Testis (tissue), 3 donors: ENCODE measurements around the gene SF3B3. TPM values are rescaled to one million over a fixed set of nuclear protein-coding genes. Genes with fewer than 3 reads are reported as not detected.

ENCODE experiments used
- DNase-seq: peaks from one replicate; pipeline ENCODE4 v3.0.0-alpha.2; 2019
- H3K27ac ChIP-seq, 2 donors: fragments of 200-600 bp; sonication (generic); one replicate each; pipeline ENCODE4 v1.5.1; 2019
- H3K27me3 ChIP-seq: fragments of 200-600 bp; sonication (generic); one replicate; pipeline ENCODE4 v1.5.1; 2019
- H3K36me3 ChIP-seq: fragments of 200-600 bp; sonication (generic); one replicate; pipeline ENCODE4 v1.5.1; 2017; ENCODE audit warnings: low read depth; ENCODE audit errors: missing control alignments
- H3K4me1 ChIP-seq: fragments of 200-600 bp; sonication (generic); one replicate; pipeline ENCODE4 v1.5.1; 2019
- H3K4me3 ChIP-seq, 2 donors: fragments of 200-600 bp; sonication (generic); one replicate each; pipeline ENCODE4 v1.5.1; 2017 to 2019
- H3K9me3 ChIP-seq: fragments of 200-600 bp; sonication (generic); one replicate; pipeline ENCODE4 v1.5.1; 2017
- CTCF ChIP-seq, 3 experiments: fragments of 450-650 bp in 2 of 3; fragments of 200-600 bp in 1 of 3; sonication (generic) in 1 of 3; IDR thresholded peaks; one replicate each; pipeline ENCODE4 v1.5.1; 2016 to 2019; ENCODE audit warnings: antibody characterized with exemption in 3 of 3, mild to moderate bottlenecking in 2 of 3, moderate library complexity in 1 of 3
- POLR2A ChIP-seq: fragments of 450-650 bp; IDR thresholded peaks from one replicate; pipeline ENCODE4 v1.6.1; 2017; ENCODE audit warnings: antibody characterized with exemption, mild to moderate bottlenecking, moderate library complexity
- WGBS, 2 donors: methylation state at CpG; one replicate each; pipeline ENCODE4 v1.1.5; 2018; 5-methylcytosine and 5-hydroxymethylcytosine counted together
- intact Hi-C: fragments of 100-400 bp; cut with DNase I; formaldehyde crosslinking; loops from one replicate; pipeline ENCODE4 v1.15.1; 2023; ENCODE audit warnings: low total_unique reads
- polyA plus RNA-seq: library from polyadenylated mRNA; stranded (reverse); fragments of 350-450 nt; fragmentation: Illumina TruSeq; extraction: RNeasy Lipid Tissue Mini Kit (QIAGEN cat#74804); gene quantifications from one replicate; pipeline ENCODE4 v1.2.3, GENCODE V29; 2014; ENCODE audit warnings: low read depth, low replicate concordance; ENCODE audit not compliant: insufficient read depth
- total RNA-seq, 2 donors: library from RNA; depleted of rRNA; stranded (reverse); fragments of >200 nt; gene quantifications; one replicate each; pipeline ENCODE4 v1.2.3, GENCODE V29; 2016

Gene SF3B3
- total and polyA plus RNA-seq, 3 donors from 2014 or later = 134 to 181 (median 143) TPM

GRCh38 chr16:70482624-70483023 lies 41.0 kb upstream of the SF3B3 start:
- no peaks in the 10 kb centered on the region for H3K9me3 ChIP-seq
- no peaks in the 10 kb centered on the region for H3K36me3 ChIP-seq
- no peak overlapping the region for H3K4me3 ChIP-seq
- intact Hi-C loops = no loop called here
- no peak overlapping the region for H3K27ac ChIP-seq
- H3K27me3 ChIP-seq = no peaks in the 10 kb centered on the region
- TF ChIP-seq POLR2A (no peak), CTCF (IDR thresholded peaks at IDR 0.05) (no peak)
- no peaks in the 10 kb centered on the region for H3K4me1 ChIP-seq
- 80 to 88% methylated on average over 5 of the region's 5 CpGs for WGBS, 2 donors
- no peak for DNase-seq

DNA sequence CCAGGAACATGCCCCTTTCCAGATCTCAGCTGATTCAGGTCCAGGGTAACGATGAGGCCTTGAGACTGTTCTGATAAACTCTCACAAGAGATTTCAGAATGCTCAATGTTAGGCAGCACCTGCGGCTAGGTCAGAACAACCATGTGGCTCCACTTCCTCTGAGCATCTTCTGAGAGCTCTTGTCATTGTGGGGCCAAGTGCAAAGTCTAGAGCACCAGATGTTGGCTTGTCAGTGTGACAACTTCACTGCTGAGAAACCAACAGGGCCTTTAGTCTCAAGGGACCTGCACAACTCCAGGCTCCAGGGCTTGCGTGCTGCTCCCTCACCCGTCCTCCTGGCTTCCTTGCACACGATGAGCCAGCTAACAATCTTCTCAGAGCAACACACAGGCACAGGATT lies 40.2 kb upstream of the SF3B3 start:
- Histone ChIP-seq H3K27me3 (no peaks in the 10 kb centered on the region), H3K4me1 (no peaks in the 10 kb centered on the region), H3K4me3 (no peak overlapping the region), H3K27ac (no peak overlapping the region), H3K9me3 (no peaks in the 10 kb centered on the region), H3K36me3 (no peaks in the 10 kb centered on the region)
- no peak for DNase-seq
- intact Hi-C loops = no loop called here
- 85 to 88% methylated on average over 2 to 5 of the region's 5 CpGs for WGBS, 2 donors
- TF ChIP-seq CTCF (IDR thresholded peaks at IDR 0.05) (no peak), POLR2A (no peak)

DNA sequence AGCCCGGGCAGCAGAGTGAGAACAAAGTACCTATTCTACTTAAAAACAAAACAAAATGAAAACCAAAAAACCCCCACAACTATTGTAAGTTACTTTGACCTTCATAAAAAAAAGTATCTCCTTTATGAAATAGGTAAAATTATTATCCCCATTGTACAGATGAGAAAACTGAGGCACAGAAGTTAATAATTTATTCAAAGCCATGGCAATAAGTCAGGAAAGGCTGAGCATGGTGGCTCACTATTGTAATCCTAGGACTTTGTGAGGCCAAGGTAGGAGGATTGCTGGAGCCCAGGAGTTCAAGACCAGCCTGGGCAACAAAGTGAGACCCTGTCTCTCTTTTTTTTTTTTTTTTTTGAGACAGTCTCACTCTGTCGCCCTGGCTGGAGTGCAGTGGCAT lies 38.7 kb upstream of the SF3B3 start:
- no peak for DNase-seq
- H3K27me3 ChIP-seq = no peaks in the 10 kb centered on the region
- no peaks in the 10 kb centered on the region for H3K36me3 ChIP-seq
- H3K27ac ChIP-seq = no peak overlapping the region
- WGBS, 2 donors = 93% methylated on average over 2 of the region's 2 CpGs
- no peaks in the 10 kb centered on the region for H3K4me1 ChIP-seq
- TF ChIP-seq POLR2A = no peak
- no peak for TF ChIP-seq CTCF (IDR thresholded peaks at IDR 0.05)
- no peaks in the 10 kb centered on the region for H3K9me3 ChIP-seq
- intact Hi-C loops = no loop called here
- no peak overlapping the region for H3K4me3 ChIP-seq

DNA sequence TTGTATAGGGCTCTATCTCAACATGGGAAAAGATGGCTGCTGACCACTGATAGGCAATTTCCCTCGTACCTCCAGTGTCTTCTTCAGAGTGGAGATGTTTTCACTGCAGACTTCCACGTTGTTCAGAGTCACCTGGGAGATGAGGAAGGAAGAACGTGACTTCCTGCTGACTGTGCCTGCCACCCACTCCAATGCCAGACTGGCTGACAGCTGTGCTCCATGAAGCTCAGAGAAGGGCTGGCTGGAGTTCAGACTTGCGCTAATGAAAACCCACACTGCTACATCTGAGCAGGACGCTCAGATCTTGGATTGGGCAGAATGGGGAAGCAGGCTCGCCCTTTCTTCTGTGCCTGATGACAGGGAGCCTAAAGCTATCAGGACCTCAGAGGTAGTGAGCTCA lies 33.4 kb upstream of the SF3B3 start:
- TF ChIP-seq CTCF (IDR thresholded peaks at IDR 0.05) = no peak
- no peak for TF ChIP-seq POLR2A
- H3K27ac ChIP-seq = no peak overlapping the region
- H3K27me3 ChIP-seq = no peaks in the 10 kb centered on the region
- no peak overlapping the region for H3K4me3 ChIP-seq
- H3K9me3 ChIP-seq = no peaks in the 10 kb centered on the region
- no peaks in the 10 kb centered on the region for H3K4me1 ChIP-seq
- H3K36me3 ChIP-seq = no peaks in the 10 kb centered on the region
- DNase-seq = no peak
- intact Hi-C loops = no loop called here
- 73 to 87% methylated on average over 6 of the region's 6 CpGs for WGBS, 2 donors

DNA sequence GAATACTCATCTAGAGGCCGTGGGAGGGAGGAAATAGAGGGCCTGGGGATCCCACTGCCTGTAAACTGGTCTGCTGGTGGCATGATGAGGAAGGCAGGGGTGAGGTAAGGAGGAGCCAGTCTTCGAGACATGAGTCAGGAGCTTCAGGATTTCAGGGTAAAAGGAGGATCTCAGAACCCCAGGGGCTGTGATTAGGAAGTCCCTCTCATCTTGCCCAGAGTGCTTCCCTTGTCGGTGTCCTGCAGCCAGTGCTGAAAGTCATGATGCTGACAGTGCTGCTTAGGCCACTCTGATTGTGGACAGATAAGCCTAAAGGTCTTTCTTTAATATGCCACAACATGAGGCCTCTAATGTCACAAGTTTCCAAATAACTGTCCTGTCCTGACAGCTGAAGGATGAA lies 29.8 kb upstream of the SF3B3 start:
- intact Hi-C loops = no loop called here
- DNase-seq = no peak
- no peaks in the 10 kb centered on the region for H3K27me3 ChIP-seq
- no peaks in the 10 kb centered on the region for H3K9me3 ChIP-seq
- no peak overlapping the region for H3K4me3 ChIP-seq
- 89 to 90% methylated on average over 3 of the region's 3 CpGs for WGBS, 2 donors
- no peaks in the 10 kb centered on the region for H3K4me1 ChIP-seq
- TF ChIP-seq POLR2A (no peak), CTCF (IDR thresholded peaks at IDR 0.05) (no peak)
- H3K36me3 ChIP-seq = no peaks in the 10 kb centered on the region
- H3K27ac ChIP-seq = no peak overlapping the region
